NCI-H2227 treated with DMSO at 0.1 percent for 48 hours (cell line): Measurements from ENCODE around the gene GPR52.
"Not testable (repeated sequence)": the region's sequence is repeated elsewhere in the genome, so short reads cannot be mapped to it uniquely, and the experiment has no call there.

Source experiments
- DNase-seq: peaks from one replicate; lab custom pipeline; 2025; lab: John Stamatoyannopoulos, UW

Gene GPR52, protein sequence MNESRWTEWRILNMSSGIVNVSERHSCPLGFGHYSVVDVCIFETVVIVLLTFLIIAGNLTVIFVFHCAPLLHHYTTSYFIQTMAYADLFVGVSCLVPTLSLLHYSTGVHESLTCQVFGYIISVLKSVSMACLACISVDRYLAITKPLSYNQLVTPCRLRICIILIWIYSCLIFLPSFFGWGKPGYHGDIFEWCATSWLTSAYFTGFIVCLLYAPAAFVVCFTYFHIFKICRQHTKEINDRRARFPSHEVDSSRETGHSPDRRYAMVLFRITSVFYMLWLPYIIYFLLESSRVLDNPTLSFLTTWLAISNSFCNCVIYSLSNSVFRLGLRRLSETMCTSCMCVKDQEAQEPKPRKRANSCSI

DNA sequence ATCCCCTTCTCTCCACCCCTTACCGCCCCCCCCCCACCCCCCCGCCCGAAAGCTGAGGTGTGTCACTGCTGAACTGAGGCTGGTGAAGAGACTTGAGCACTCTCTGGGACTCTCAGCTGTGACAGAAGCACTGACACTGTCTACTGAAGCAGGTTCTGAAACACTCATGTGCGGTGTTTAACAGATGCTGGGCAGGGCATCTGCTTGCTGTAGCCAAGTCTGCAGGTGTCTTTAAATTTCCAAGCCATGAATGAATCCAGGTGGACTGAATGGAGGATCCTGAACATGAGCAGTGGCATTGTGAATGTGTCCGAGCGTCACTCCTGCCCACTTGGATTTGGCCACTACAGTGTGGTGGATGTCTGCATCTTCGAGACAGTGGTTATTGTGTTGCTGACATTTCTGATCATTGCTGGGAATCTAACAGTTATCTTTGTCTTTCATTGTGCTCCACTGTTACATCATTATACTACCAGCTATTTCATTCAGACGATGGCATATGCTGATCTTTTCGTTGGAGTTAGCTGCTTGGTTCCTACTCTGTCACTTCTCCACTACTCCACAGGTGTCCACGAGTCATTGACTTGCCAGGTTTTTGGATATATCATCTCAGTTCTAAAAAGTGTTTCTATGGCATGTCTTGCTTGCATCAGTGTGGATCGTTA lies at the start of gene GPR52:
Gene GPR52, plus strand, starts transcription at position 99 of the 665 bp plus-strand sequence. Its CDS starts 148 bp downstream, at position 247.
- no peak for DNase-seq

- DNase-seq = no peak
These were observed 49.5 kb upstream of the GPR52 start for GRCh38 chr1:174398246-174398645.

GRCh38 chr1:174399211-174399610 lies 48.6 kb upstream of the GPR52 start:
- DNase-seq = no peak

- no peak for DNase-seq
These were observed 46.7 kb upstream of the GPR52 start for GRCh38 chr1:174401075-174401474.

DNA sequence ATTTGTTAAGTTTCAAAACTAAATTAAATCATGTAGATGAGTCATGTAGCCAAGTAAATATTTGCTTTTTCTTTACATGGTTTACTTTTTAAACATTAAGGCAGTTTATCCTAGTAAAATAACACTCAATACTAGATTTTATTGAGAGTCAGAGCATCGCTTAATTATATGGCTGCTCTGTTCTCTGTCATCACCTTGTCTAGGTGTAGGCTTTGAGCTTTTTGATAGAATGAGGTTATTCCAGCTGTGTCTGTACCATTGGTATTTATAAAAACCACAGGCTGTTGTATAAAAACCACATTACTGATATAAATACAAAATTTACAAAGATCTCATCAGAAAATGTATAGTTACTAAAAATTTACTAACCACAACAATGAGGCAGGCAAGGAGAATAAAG lies 42.5 kb upstream of the GPR52 start:
- DNase-seq = no peak

DNA sequence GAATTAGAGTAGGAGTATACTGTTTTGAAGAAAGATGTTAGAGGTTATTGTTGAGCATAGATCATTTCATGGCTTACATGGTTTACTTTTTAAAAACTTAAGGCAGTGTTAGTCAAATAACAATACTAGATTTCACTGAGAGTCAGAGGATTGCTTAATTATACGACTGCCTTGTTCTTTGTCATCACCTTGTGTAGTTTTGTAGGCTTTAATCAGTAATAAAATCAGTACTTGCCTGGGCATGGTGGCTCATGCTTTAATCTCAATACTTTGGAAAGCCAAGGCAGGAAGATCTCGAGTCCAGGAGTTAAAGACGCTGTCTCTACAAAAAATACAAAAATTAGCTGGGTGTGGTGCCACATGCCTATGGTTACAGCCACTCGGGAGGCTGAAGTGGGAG lies 41.3 kb upstream of the GPR52 start:
- DNase-seq = no peak

- DNase-seq = no peak
These were observed 40.1 kb upstream of the GPR52 start for GRCh38 chr1:174407665-174408064.

DNA sequence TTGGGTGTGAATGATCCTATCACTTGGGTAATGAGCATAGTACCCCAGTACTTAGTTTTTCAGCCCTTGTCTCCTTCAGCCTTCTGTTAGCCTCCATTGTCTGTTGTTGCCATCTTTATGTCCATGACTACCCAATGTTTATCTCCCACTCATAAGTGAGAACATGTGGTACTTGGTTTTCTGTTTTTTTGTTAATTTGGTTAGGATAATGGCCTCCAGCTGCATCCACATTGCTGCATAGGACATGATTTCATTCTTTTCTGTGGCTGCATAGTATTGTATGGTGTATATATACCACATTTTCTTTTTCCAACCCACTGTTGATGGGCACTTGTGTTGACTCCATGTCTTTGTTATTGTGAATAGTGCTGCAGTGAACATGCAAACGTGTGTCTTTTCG lies 39.6 kb upstream of the GPR52 start:
- DNase-seq = no peak

DNA sequence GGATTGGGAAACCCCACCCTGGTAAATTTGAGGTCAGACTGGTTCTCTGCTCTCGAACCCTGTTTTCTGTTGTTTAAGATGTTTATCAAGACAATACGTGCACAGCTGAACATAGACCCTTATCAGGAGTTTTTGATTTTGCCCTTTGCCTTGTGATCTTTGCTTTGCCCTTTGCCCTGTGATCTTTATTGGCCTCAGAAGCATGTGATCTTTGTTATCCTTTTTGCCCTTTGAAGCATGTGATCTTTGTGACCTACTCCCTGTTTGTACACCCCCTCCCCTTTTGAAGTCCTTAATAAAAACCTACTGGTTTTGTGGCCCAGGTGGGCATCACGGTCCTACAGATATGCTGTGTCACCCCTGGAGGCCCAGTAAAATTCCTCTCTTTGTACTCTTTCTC lies 38.0 kb upstream of the GPR52 start:
- not testable (repeated sequence) for DNase-seq

GRCh38 chr1:174413632-174414031 lies 34.1 kb upstream of the GPR52 start:
- no peak for DNase-seq

- no peak for DNase-seq
These were observed 33.6 kb upstream of the GPR52 start for GRCh38 chr1:174414203-174414602.

- DNase-seq = no peak
These were observed 32.3 kb upstream of the GPR52 start for GRCh38 chr1:174415506-174415905.

- DNase-seq = no peak
These were observed 29.8 kb upstream of the GPR52 start for GRCh38 chr1:174417921-174418320.

- no peak for DNase-seq
These were observed 22.6 kb upstream of the GPR52 start for GRCh38 chr1:174425121-174425520.

DNA sequence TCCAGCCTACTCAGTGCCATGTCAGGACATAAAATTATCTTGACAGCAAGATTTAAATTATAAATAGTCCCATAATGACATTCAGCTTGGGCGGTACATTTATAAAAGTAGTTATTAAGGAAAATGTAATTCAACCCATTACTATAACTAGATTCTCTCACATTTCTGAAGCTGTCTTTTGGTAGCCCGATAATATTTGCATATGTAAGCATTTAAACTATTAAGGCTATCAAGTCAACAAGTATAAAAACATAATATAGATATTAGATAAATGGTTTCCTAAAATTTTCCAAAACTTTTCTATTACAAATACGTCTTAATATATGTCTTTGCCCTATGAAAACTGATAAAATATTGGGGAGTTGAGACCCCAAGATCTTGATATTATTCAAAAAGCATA lies 21.6 kb upstream of the GPR52 start:
- no peak for DNase-seq

- DNase-seq = no peak
These were observed 19.7 kb upstream of the GPR52 start for GRCh38 chr1:174428033-174428432.

- no peak for DNase-seq
These were observed 19.0 kb upstream of the GPR52 start for GRCh38 chr1:174428739-174429138.

GRCh38 chr1:174433451-174433850 lies 14.3 kb upstream of the GPR52 start:
- DNase-seq = no peak

GRCh38 chr1:174445351-174445750 lies 2.4 kb upstream of the GPR52 start:
- no peak for DNase-seq

- DNase-seq = no peak
These were observed 1.9 kb upstream of the GPR52 start for GRCh38 chr1:174445817-174446216.

- no peak for DNase-seq
These were observed 743 bp downstream of the GPR52 start for GRCh38 chr1:174448531-174448883.

DNA sequence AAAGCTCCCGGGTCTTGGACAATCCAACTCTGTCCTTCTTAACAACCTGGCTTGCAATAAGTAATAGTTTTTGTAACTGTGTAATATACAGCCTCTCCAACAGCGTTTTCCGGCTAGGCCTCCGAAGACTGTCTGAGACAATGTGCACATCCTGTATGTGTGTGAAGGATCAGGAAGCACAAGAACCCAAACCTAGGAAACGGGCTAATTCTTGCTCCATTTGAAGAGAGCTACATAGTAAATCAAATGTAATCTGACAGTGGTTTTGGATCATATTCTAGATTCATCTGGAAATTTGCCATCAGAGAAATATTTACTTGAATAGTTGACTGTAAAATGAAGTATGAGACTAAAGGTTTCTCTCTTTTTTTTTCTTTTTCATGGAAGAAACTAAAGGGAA lies 1.2 kb downstream of the GPR52 start:
- no peak for DNase-seq

- no peak for DNase-seq
These were observed 3.6 kb downstream of the GPR52 start for GRCh38 chr1:174451408-174451807.

DNA sequence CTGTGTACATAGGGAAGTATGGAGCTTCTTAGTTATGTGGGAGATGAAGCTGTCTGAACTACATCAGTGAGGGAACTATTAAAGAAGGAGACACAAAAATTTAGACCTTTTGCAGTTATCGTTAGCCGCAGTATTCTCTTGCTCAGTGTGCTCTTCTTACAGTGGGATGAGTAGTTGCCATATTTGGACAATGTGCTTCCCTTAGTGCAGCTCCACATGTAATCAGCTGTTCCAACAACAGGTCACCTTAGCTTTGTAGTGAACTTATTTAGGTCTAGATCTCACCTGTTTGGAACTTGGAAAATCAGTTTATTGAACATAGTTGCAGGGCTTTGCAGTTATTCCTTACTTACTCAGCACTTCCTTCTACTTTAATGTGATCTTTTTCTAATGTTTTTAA lies 18.1 kb downstream of the GPR52 start:
- DNase-seq = no peak
